HTERT RPE-1 (cell line): ENCODE data around the gene IQSEC1.

Experiments
- in situ Hi-C: fragments of 300-500 bp; cut with MboI; formaldehyde crosslinking; loops from 4 replicates; pipeline ENCODE4 v1.14.3; 2020; ENCODE audit warnings: low sequenced_read_pairs

The IQSEC1 gene

GRCh38 chr3:12988728-12989454 lies 84.3 kb downstream of the IQSEC1 start:
- in situ Hi-C loops: no loop called here

GRCh38 chr3:12987602-12988001 lies 85.6 kb downstream of the IQSEC1 start:
- in situ Hi-C loops: no loop called here

GRCh38 chr3:12986986-12987385 lies 86.2 kb downstream of the IQSEC1 start:
- in situ Hi-C loops: no loop called here

GRCh38 chr3:12986521-12986920 lies 86.7 kb downstream of the IQSEC1 start:
- in situ Hi-C loops: no loop called here

GRCh38 chr3:12986031-12986430 lies 87.2 kb downstream of the IQSEC1 start:
- in situ Hi-C loops: no loop called here

GRCh38 chr3:12985148-12985547 lies 88.1 kb downstream of the IQSEC1 start:
- in situ Hi-C loops: no loop called here

- in situ Hi-C loops: no loop called here
Observed at GRCh38 chr3:12984023-12984823, 89.0 kb downstream of the IQSEC1 start.

- in situ Hi-C loops: no loop called here
Observed at GRCh38 chr3:12983319-12983718, 89.9 kb downstream of the IQSEC1 start.

GRCh38 chr3:12982619-12983101 lies 90.6 kb downstream of the IQSEC1 start:
- in situ Hi-C loops: no loop called here

GRCh38 chr3:12981306-12982275 lies 91.6 kb downstream of the IQSEC1 start:
- in situ Hi-C loops: no loop called here

GRCh38 chr3:12980596-12981290 lies 92.5 kb downstream of the IQSEC1 start:
- in situ Hi-C loops: no loop called here

GRCh38 chr3:12979947-12980487 lies 93.2 kb downstream of the IQSEC1 start:
- in situ Hi-C loops: no loop called here

GRCh38 chr3:12979151-12979946 lies 93.9 kb downstream of the IQSEC1 start:
- in situ Hi-C loops: no loop called here

GRCh38 chr3:12978682-12979081 lies 94.5 kb downstream of the IQSEC1 start:
- in situ Hi-C loops: no loop called here

- in situ Hi-C loops: no loop called here
Observed at GRCh38 chr3:12977117-12977808, 96.0 kb downstream of the IQSEC1 start.

- in situ Hi-C loops: no loop called here
Observed at GRCh38 chr3:12975748-12976522, 97.3 kb downstream of the IQSEC1 start.

GRCh38 chr3:12974819-12975218 lies 98.4 kb downstream of the IQSEC1 start:
- in situ Hi-C loops: no loop called here

GRCh38 chr3:12974334-12974733 lies 98.9 kb downstream of the IQSEC1 start:
- in situ Hi-C loops: no loop called here
